HepG2 (cell line): ENCODE measurements around the gene RSAD2. TPM values are rescaled to one million over a fixed set of nuclear protein-coding genes. Genes with fewer than 3 reads are reported as not detected.

ENCODE experiments used
- ATAC-seq: fragments of 200-7000 bp; cut with Tn5 transposase; 3 replicates; pipeline ENCODE4 v1.9.1; 2020; ENCODE audit warnings: mild to moderate bottlenecking, moderate library complexity
- BruUV-seq: library from RNA; stranded (reverse); fragments of 400-500 nt; replicated peaks from 2 replicates; lab custom pipeline; 2021; lab: Mats Ljungman, UMichigan
- CTCF ChIA-PET: fragments of 300-600 bp; formaldehyde crosslinking; extraction: SDS; loops from one replicate; lab custom pipeline; 2021; ENCODE audit warnings: low total read pairs, inconsistent platforms, low intra/inter-chr PET ratio; lab: Yijun Ruan, JAX
- POLR2A ChIA-PET: fragments of 350-600 bp; sonication (Branson Sonifier 250); formaldehyde crosslinking; loops from one replicate; lab custom pipeline; 2020; ENCODE audit warnings: antibody characterized with exemption, inconsistent platforms; lab: Yijun Ruan, JAX
- DNase-seq: peaks from one replicate; pipeline ENCODE4 v3.0.0-alpha.2; 2015; ENCODE audit warnings: low spot score
- FAIRE-seq: peaks from 3 replicates; lab custom pipeline; 2011; peaks lifted over from hg19 to GRCh38; lab: Jason Lieb, UNC
- H2AFZ ChIP-seq: one replicate; pipeline ENCODE4 v1.6.1; 2011; ENCODE audit warnings: low read length, inconsistent platforms
- H3K27ac ChIP-seq: fragments of 300-600 bp; 3 replicates; pipeline ENCODE4 v1.8.0; 2011; ENCODE audit warnings: mixed run types, mild to moderate bottlenecking, mixed read lengths, low read length, inconsistent platforms; ENCODE audit not compliant: insufficient read depth; ENCODE audit errors: extremely low read length
- H3K27me3 ChIP-seq, 2 experiments: fragments of 200-600 bp in 1 of 2; 2 replicates in 1 of 2; 3 replicates in 1 of 2; pipeline versions ENCODE4 v1.6.0 to v1.8.0; 2011; ENCODE audit warnings: low read length in 2 of 2, mild to moderate bottlenecking in 2 of 2, moderate library complexity in 2 of 2, inconsistent platforms in 1 of 2; ENCODE audit not compliant: insufficient read depth in 2 of 2, control insufficient read depth in 1 of 2
- H3K36me3 ChIP-seq, 2 experiments: fragments of 200-600 bp in 1 of 2; replicated peaks in 1 of 2; 2 replicates in 1 of 2; 3 replicates in 1 of 2; pipeline versions ENCODE4 v1.5.1 to v1.8.0; 2011; ENCODE audit warnings: low read length in 2 of 2, inconsistent platforms in 1 of 2; ENCODE audit not compliant: insufficient read depth in 2 of 2, control insufficient read depth in 1 of 2
- H3K4me1 ChIP-seq: 2 replicates; pipeline ENCODE4 v1.5.1; 2012; ENCODE audit warnings: low read length, inconsistent platforms; ENCODE audit not compliant: insufficient read depth
- H3K4me2 ChIP-seq: 2 replicates; pipeline ENCODE4 v1.6.0; 2011; ENCODE audit warnings: low read depth, low read length, inconsistent platforms
- H3K4me3 ChIP-seq, 3 experiments: fragments of 200-600 bp in 1 of 3; sonication (generic), shearing (Covaris generic) in 1 of 3; replicated peaks in 1 of 3; 2 replicates each; pipeline ENCODE4 v1.5.1; 2011 to 2016; ENCODE audit warnings: low read length in 3 of 3, inconsistent platforms in 2 of 3, low read depth in 2 of 3, mild to moderate bottlenecking in 2 of 3, control low read depth in 1 of 3, mixed read lengths in 1 of 3; ENCODE audit not compliant: insufficient read depth in 1 of 3
- H3K79me2 ChIP-seq: one replicate; pipeline ENCODE4 v1.6.1; 2011; ENCODE audit warnings: low read length, inconsistent platforms; ENCODE audit not compliant: insufficient read depth
- H3K9ac ChIP-seq: 2 replicates; pipeline ENCODE4 v1.6.0; 2011; ENCODE audit warnings: mild to moderate bottlenecking, low read depth, low read length, inconsistent platforms; ENCODE audit not compliant: insufficient read depth
- H3K9me3 ChIP-seq: 2 replicates; pipeline ENCODE4 v1.5.1; 2012; ENCODE audit warnings: mild to moderate bottlenecking, low read length
- H4K20me1 ChIP-seq: 2 replicates; pipeline ENCODE4 v1.6.0; 2011; ENCODE audit warnings: inconsistent platforms, mild to moderate bottlenecking, low read length, moderate library complexity; ENCODE audit not compliant: insufficient read depth
- ETV6 ChIP-seq: sonication (generic); formaldehyde crosslinking; conservative IDR thresholded peaks from 2 replicates; pipeline ENCODE4 v1.4.0; 2020; ENCODE audit warnings: missing genetic modification reagents
- HMG20B ChIP-seq: conservative IDR thresholded peaks from 2 replicates; pipeline ENCODE4 v1.6.1; 2016; ENCODE audit warnings: missing genetic modification reagents, missing compliant biosample characterization
- HNRNPK ChIP-seq: fragments of 200-400 bp; formaldehyde crosslinking; IDR thresholded peaks from 2 replicates; pipeline ENCODE4 v1.6.1; 2018; ENCODE audit warnings: low read length, low read depth, moderate library complexity, mild to moderate bottlenecking; ENCODE audit not compliant: poor library complexity, severe bottlenecking
- ISL2 ChIP-seq: sonication (generic); formaldehyde crosslinking; IDR thresholded peaks from 2 replicates; pipeline ENCODE4 v1.5.0; 2020; ENCODE audit warnings: missing genetic modification reagents
- JUN ChIP-seq: sonication (generic); formaldehyde crosslinking; IDR thresholded peaks from 2 replicates; pipeline ENCODE4 v1.4.0; 2020; ENCODE audit warnings: mild to moderate bottlenecking, missing genetic modification reagents
- RCOR2 ChIP-seq: IDR thresholded peaks from 2 replicates; pipeline ENCODE4 v1.6.1; 2016; ENCODE audit warnings: missing biosample characterization, missing genetic modification reagents
- RXRA ChIP-seq: sonication (generic); formaldehyde crosslinking; IDR thresholded peaks from 2 replicates; pipeline ENCODE4 v1.5.1; 2020; ENCODE audit warnings: missing genetic modification reagents
- USF2 ChIP-seq, 2 experiments: sonication (generic) in 1 of 2; formaldehyde crosslinking in 1 of 2; IDR thresholded peaks; 2 replicates each; pipeline versions ENCODE4 v1.5.1 to v1.6.1; 2011 to 2020; ENCODE audit warnings: borderline replicate concordance in 1 of 2, low read depth in 1 of 2, low read length in 1 of 2, mild to moderate bottlenecking in 1 of 2, missing genetic modification reagents in 1 of 2, moderate library complexity in 1 of 2
- ZKSCAN8 ChIP-seq: IDR thresholded peaks from 2 replicates; pipeline ENCODE4 v1.6.1; 2016; ENCODE audit warnings: borderline replicate concordance, missing genetic modification reagents, missing compliant biosample characterization
- ZNF335 ChIP-seq: sonication (generic); formaldehyde crosslinking; IDR thresholded peaks from 2 replicates; pipeline ENCODE4 v1.4.0; 2020; ENCODE audit warnings: missing genetic modification reagents
- ZNF713 ChIP-seq: sonication (generic); formaldehyde crosslinking; IDR thresholded peaks from 2 replicates; pipeline ENCODE4 v1.4.0; 2020; ENCODE audit warnings: mild to moderate bottlenecking, missing genetic modification reagents
- WGBS: methylation state at CpG from one replicate; pipeline ENCODE4 v1.1.6; 2017; ENCODE audit warnings: low lambda C conversion rate; 5-methylcytosine and 5-hydroxymethylcytosine counted together
- in situ Hi-C: cut with HindIII; loops from 2 replicates; pipeline ENCODE4 v1.10.0; 2017; ENCODE audit warnings: low pct_unique_long_range_greater_than_20kb; ENCODE audit not compliant: extremely low pct_ligation_motif_present
- intact Hi-C: fragments of 100-400 bp; cut with micrococcal nuclease; formaldehyde crosslinking; loops from one replicate; pipeline ENCODE4 v1.10.0; 2022; ENCODE audit not compliant: unreplicated experiment
- polyA plus RNA-seq, 8 experiments: library from polyadenylated mRNA; depleted of rRNA in 3 of 8; stranded (reverse) in 7 of 8; unstranded in 1 of 8; fragments of >200 nt; fragmentation: Illumina TruSeq in 4 of 8; extraction: Trizol in 4 of 8; gene quantifications; 2 replicates each; pipeline versions ENCODE4 v1.2.1 to v1.2.3, GENCODE V29; 2011 to 2016; ENCODE audit warnings: low read depth in 4 of 8, missing spikeins in 1 of 8, mixed read lengths in 1 of 8; ENCODE audit not compliant: insufficient read depth in 1 of 8
- total RNA-seq, 5 experiments: library from RNA; depleted of rRNA; stranded (reverse); fragments of >200 nt; fragmentation: Illumina TruSeq; extraction: Trizol; gene quantifications; 2 replicates each; pipeline ENCODE4 v1.2.3, GENCODE V29; 2016; ENCODE audit warnings: low read depth in 1 of 5
- TF ChIP-seq, protein P1 (sequence below): sonication (generic); formaldehyde crosslinking; IDR thresholded peaks from 2 replicates; pipeline ENCODE4 v1.5.0; 2020; ENCODE audit warnings: missing genetic modification reagents, mild to moderate bottlenecking, borderline replicate concordance

The RSAD2 gene
- total and polyA plus RNA-seq, 2 of the 13 experiments (the other 11 are each of a cell fraction or from before 2014, with no cell fraction given) = 0.11 TPM; not detected in 1

DNA sequence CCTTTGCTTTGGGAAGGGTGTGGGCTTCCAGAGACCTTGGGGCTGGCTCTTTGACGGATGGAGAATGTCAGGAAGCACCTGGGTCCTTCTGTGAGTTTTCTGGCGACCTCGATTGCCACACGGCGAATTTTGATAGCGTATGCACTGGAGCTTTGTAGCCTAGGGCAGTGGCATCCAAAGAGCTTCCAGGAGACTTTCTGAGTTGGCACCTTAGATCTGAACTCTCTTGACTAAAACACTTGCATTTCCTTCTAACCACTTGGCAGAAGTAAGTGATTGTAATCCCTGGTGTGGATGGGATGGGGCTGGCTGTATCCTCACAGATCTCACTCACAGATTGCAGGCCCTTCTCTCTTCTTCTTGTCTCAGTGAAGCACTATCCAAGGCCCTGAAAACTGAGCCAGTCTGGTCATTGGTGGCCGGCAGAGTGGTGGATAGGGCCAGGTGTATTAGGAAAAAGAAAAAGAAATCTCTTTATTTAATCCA, 47.4 kb downstream of the RSAD2 start (continued):
- no peak for TF ChIP-seq RCOR2 (CRISPR knock-in tag)
- TF ChIP-seq, all 625 proteins: peak for 0

DNA sequence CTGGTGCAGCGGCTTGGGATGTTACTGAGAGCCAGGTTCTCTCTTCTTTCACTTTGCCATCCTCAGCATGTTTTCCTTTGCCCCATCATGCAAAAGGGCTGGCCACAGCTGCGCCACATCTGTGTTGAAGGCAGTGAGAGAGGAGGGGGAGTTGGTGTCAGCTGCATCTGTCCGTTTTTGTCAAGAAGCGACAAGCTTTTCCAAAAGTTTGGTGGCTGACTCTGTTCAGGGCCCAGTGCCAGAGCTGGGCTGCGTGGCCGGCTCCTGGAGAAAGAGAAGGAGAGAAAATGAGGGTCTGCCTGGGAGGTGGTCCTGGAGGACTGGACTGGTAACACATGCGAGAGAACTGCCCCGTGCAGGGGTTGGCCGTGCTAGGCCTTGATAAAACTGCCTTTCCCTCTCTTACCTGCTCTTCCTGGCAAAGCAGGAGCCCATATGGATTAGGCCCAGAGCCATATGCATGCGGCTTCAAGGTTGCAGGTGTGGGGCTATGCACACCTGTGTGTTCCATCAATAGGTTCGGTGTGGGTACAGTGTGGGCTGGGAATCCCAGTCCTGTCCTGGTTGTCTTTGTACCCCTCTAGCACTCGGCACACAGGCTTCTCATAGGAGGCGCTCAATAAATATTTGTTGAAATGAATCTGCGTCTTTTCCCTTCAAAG, 48.6 kb downstream of the RSAD2 start:
- Histone ChIP-seq H3K4me2 (no peak overlapping the region), H2AFZ (no peak overlapping the region), H3K27ac (no peak overlapping the region), H3K9me3 (no peaks in the 10 kb centered on the region), H3K27me3 (no peaks in the 10 kb centered on the region), H3K4me1 (peaks cover 45% of the 10 kb centered on the region), H3K4me3 (no peak overlapping the region), H3K36me3 (no peaks in the 10 kb centered on the region; a peak in 2 of 5 replicates), H3K9ac (no peak overlapping the region), H4K20me1 (peaks cover 7% of the 10 kb centered on the region; the same call in 1 of the 2 replicates), H3K79me2 (peaks cover 20% of the 10 kb centered on the region)
- 94% methylated on average over 14 of the region's 14 CpGs for WGBS
- no peak for ATAC-seq
- no peak for FAIRE-seq
- TF ChIP-seq, protein P1, sequence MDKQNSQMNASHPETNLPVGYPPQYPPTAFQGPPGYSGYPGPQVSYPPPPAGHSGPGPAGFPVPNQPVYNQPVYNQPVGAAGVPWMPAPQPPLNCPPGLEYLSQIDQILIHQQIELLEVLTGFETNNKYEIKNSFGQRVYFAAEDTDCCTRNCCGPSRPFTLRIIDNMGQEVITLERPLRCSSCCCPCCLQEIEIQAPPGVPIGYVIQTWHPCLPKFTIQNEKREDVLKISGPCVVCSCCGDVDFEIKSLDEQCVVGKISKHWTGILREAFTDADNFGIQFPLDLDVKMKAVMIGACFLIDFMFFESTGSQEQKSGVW (CRISPR knock-in tag) = no peak
- TF ChIP-seq RXRA (CRISPR knock-in tag) (no peak), ETV6 (CRISPR knock-in tag) (no peak), JUN (no peak), HMG20B (CRISPR knock-in tag) (no peak), ISL2 (CRISPR knock-in tag) (no peak), USF2 (IDR thresholded peaks at IDR 0.05; ENCODE audit: low read depth, low read length) (no peak), USF2 (CRISPR knock-in tag; IDR thresholded peaks at IDR 0.05; ENCODE audit: borderline replicate concordance) (no peak), HNRNPK (no peak), ZNF335 (CRISPR knock-in tag) (no peak), ZKSCAN8 (no peak), ZNF713 (CRISPR knock-in tag) (no peak)
- in situ Hi-C loops (no loop called here), intact Hi-C loops (no loop called here)
- ChIA-PET CTCF (no interaction called here), POLR2A (no interaction called here)
- no peak for DNase-seq
- BruUV-seq = no TSS peak
